Panc1 (cell line): ENCODE measurements around the gene SLC12A4.

ENCODE experiments used
- POLR2AphosphoS5 ChIP-seq: IDR thresholded peaks from 2 replicates; pipeline ENCODE4 v1.6.1; 2012; ENCODE audit warnings: mild to moderate bottlenecking, low read depth, low read length, moderate library complexity
- TF ChIP-seq, protein P1 (sequence below): fragments of 450-650 bp; IDR thresholded peaks from 2 replicates; pipeline ENCODE4 v1.5.1; 2017; ENCODE audit warnings: mild to moderate bottlenecking

DNA sequence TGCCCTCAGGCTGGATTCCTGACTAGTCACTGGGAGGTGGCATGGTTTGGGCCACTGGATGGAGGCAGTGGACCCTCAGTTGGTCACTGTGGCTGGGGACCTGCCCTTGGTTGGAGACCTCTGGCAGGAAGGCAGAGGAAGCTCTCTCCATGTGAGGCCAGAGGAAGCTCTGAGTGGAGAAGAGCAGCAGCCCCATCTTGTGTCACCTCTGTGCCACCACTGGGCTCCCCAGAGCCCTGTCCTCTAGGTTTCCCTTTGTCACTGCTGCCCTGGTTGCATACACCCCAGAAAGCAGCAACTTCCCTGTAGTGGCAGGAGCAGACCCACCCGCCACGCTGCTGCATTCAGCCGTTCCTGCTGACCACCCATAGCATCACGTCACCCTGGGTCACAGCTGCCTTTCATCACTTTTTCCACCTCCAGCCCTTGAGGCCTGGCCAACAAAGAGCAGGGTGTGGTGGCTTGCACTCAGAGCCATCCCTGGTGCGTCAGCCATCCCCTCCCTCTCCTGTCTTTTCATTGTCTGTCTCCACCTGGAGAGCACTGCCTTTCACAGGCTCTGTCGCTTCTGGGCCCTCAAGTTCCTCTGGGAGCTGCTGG lies 48.7 kb downstream of the SLC12A4 start:
- no peak for TF ChIP-seq POLR2AphosphoS5
- TF ChIP-seq, protein P1, sequence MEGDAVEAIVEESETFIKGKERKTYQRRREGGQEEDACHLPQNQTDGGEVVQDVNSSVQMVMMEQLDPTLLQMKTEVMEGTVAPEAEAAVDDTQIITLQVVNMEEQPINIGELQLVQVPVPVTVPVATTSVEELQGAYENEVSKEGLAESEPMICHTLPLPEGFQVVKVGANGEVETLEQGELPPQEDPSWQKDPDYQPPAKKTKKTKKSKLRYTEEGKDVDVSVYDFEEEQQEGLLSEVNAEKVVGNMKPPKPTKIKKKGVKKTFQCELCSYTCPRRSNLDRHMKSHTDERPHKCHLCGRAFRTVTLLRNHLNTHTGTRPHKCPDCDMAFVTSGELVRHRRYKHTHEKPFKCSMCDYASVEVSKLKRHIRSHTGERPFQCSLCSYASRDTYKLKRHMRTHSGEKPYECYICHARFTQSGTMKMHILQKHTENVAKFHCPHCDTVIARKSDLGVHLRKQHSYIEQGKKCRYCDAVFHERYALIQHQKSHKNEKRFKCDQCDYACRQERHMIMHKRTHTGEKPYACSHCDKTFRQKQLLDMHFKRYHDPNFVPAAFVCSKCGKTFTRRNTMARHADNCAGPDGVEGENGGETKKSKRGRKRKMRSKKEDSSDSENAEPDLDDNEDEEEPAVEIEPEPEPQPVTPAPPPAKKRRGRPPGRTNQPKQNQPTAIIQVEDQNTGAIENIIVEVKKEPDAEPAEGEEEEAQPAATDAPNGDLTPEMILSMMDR = no peak
